Fibroblast of mammary gland (primary cell): ENCODE measurements around the gene LRRC56.

Experiments used
- DNase-seq: peaks from one replicate; pipeline ENCODE4 v3.0.0-alpha.2; 2010; ENCODE audit warnings: low read depth
- H3K4me3 ChIP-seq: 2 replicates; pipeline ENCODE4 v1.5.1; 2011; ENCODE audit warnings: low read depth, mild to moderate bottlenecking, low read length, moderate library complexity; ENCODE audit not compliant: control insufficient read depth
- CTCF ChIP-seq: conservative IDR thresholded peaks from 2 replicates; pipeline ENCODE4 v1.5.1; 2011; ENCODE audit warnings: low read depth, low read length, inconsistent platforms; ENCODE audit not compliant: control insufficient read depth, insufficient read depth

LRRC56 gene

GRCh38 chr11:545171-545570 is 7.8 kb downstream of the LRRC56 start:
- no peak for TF ChIP-seq CTCF
- no peak overlapping the region for H3K4me3 ChIP-seq
- no peak for DNase-seq

GRCh38 chr11:548700-549603 is 11.6 kb downstream of the LRRC56 start:
- DNase-seq = no peak
- no peak for TF ChIP-seq CTCF
- no peak overlapping the region for H3K4me3 ChIP-seq

GRCh38 chr11:550021-550745 is 12.9 kb downstream of the LRRC56 start:
- TF ChIP-seq CTCF = no peak
- no peak overlapping the region for H3K4me3 ChIP-seq
- no peak for DNase-seq

GRCh38 chr11:550746-551085 is 13.4 kb downstream of the LRRC56 start:
- DNase-seq = no peak
- no peak for TF ChIP-seq CTCF
- H3K4me3 ChIP-seq = no peak overlapping the region

GRCh38 chr11:551131-551530 is 13.8 kb downstream of the LRRC56 start:
- no peak for DNase-seq
- TF ChIP-seq CTCF = no peak
- no peak overlapping the region for H3K4me3 ChIP-seq

- H3K4me3 ChIP-seq = no peak overlapping the region
- no peak for DNase-seq
- no peak for TF ChIP-seq CTCF
These were observed 14.3 kb downstream of the LRRC56 start for GRCh38 chr11:551596-551995.
